GM21423 (cell line): Measurements from ENCODE around the gene PYHIN1.

Source experiments
- ATAC-seq: cut with Tn5 transposase; IDR thresholded peaks from one replicate; pipeline ENCODE4 v1.9.1; 2021; ENCODE audit warnings: mild to moderate bottlenecking, moderate library complexity; ENCODE audit not compliant: unreplicated experiment

The PYHIN1 gene

GRCh38 chr1:159011751-159012150 is 80.4 kb downstream of the PYHIN1 start:
- no peak for ATAC-seq

- peak; percentile 35 for ATAC-seq
Observed at GRCh38 chr1:159012495-159012894, 81.1 kb downstream of the PYHIN1 start.

GRCh38 chr1:159014003-159014571 is 82.7 kb downstream of the PYHIN1 start:
- ATAC-seq: no peak

- ATAC-seq: no peak
Observed at GRCh38 chr1:159014851-159015250, 83.5 kb downstream of the PYHIN1 start.

- peak; percentile 93 for ATAC-seq
Observed at GRCh38 chr1:159015440-159015909, 84.1 kb downstream of the PYHIN1 start.

GRCh38 chr1:159023723-159024122 is 92.4 kb downstream of the PYHIN1 start:
- no peak for ATAC-seq

- no peak for ATAC-seq
Observed at GRCh38 chr1:159025043-159025442, 93.7 kb downstream of the PYHIN1 start.
